ENCODE results near the gene TSHR. TPM values are rescaled to one million over a fixed set of nuclear protein-coding genes. Genes with fewer than 3 reads are reported as not detected.
"Not testable (repeated sequence)": the region's sequence is repeated elsewhere in the genome, so short reads cannot be mapped to it uniquely, and the experiment has no call there.

TSHR gene
- total RNA-seq, 4 donors from 2014 or later: not detected

DNA sequence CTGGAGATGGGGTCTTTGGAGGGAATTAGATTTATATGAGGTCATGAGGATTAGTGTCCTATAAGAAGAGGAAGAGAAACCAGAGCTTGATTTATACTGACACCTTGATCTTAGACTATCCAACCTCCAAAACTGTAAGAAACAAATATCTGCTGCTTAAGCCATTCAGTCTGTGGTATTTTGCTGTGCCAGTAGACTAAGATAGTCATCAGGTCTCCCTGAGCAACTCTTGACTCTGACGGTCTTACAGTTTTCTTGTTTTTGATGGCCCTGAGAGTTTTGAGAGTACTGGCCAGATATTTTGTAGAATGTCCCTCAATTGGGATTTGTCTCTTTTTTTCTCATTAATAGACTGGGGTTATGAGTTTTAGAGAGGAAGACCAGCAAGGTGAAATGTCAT lies 51.7 kb downstream of the TSHR start:
- H3K27me3 ChIP-seq: no peaks in the 10 kb centered on the region
- H3K9me3 ChIP-seq: no peaks in the 10 kb centered on the region
- TF ChIP-seq POLR2AphosphoS5 (IDR thresholded peaks at IDR 0.05): no peak
- TF ChIP-seq EP300 (IDR thresholded peaks at IDR 0.05): no peak
- TF ChIP-seq POLR2A (IDR thresholded peaks at IDR 0.05): no peak
- no peak for TF ChIP-seq CTCF (IDR thresholded peaks at IDR 0.05)
- H3K4me3 ChIP-seq: no peak overlapping the region
- H3K27ac ChIP-seq: no peak overlapping the region
- no peaks in the 10 kb centered on the region for H3K36me3 ChIP-seq
- no peaks in the 10 kb centered on the region for H3K4me1 ChIP-seq
- 71% methylated on average over 1 of the region's 1 CpG for WGBS
- no peak for DNase-seq (ENCODE audit: low spot score in 2 of 2)

GRCh38 chr14:81009346-81009745 lies 53.9 kb downstream of the TSHR start:
- TF ChIP-seq CTCF (IDR thresholded peaks at IDR 0.05) (no peak), EP300 (IDR thresholded peaks at IDR 0.05) (no peak), POLR2AphosphoS5 (IDR thresholded peaks at IDR 0.05) (no peak), POLR2A (IDR thresholded peaks at IDR 0.05) (no peak)
- no peak for DNase-seq (ENCODE audit: low spot score in 2 of 2)
- Histone ChIP-seq H3K4me3 (no peak overlapping the region), H3K27me3 (no peaks in the 10 kb centered on the region), H3K9me3 (no peaks in the 10 kb centered on the region), H3K4me1 (no peaks in the 10 kb centered on the region), H3K27ac (no peak overlapping the region), H3K36me3 (no peaks in the 10 kb centered on the region)
- 80% methylated on average over 2 of the region's 2 CpGs for WGBS

- H3K27ac ChIP-seq: no peak overlapping the region
- TF ChIP-seq POLR2AphosphoS5 (IDR thresholded peaks at IDR 0.05) (no peak), POLR2A (IDR thresholded peaks at IDR 0.05) (no peak), CTCF (IDR thresholded peaks at IDR 0.05) (no peak), EP300 (IDR thresholded peaks at IDR 0.05) (no peak)
These were observed 62.8 kb downstream of the TSHR start for GRCh38 chr14:81018251-81018650.

DNA sequence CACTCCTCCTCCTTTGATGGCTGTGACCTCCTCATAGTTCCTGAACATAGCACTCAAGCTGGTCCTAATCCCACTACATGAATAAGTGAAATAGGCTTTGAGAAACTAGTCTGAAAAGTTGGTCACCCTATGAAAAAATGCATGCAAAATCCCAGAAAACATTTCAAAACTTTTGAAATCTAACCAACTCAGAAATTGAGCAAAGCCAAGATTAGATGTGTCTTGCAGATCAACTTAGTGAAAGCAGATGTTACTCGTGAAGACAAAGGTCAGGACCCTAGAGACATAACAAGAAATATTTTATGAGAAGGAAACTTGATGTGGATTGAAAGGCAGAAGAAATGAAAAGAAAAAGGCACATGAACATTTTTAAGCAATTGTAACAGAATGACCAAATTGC lies 63.3 kb downstream of the TSHR start:
- H3K4me1 ChIP-seq: no peaks in the 10 kb centered on the region
- no peak for DNase-seq (ENCODE audit: low spot score in 2 of 2)
- 31% methylated on average over 1 of the region's 1 CpG for whole genome bisulfite sequencing

More at GRCh38 chr14:81018251-81018650, 62.8 kb downstream of the TSHR start:
- WGBS: 70% methylated on average over 3 of the region's 3 CpGs
- Histone ChIP-seq H3K4me3 (no peak overlapping the region), H3K27me3 (no peaks in the 10 kb centered on the region), H3K4me1 (no peaks in the 10 kb centered on the region), H3K36me3 (no peaks in the 10 kb centered on the region), H3K9me3 (no peaks in the 10 kb centered on the region)
- no peak for DNase-seq (ENCODE audit: low spot score in 2 of 2)

GRCh38 chr14:81019113-81019512 lies 63.7 kb downstream of the TSHR start:
- not testable (repeated sequence) for H3K4me3 ChIP-seq; H3K4me1 ChIP-seq; H3K9me3 ChIP-seq; DNase-seq (ENCODE audit: low spot score in 2 of 2); H3K27me3 ChIP-seq; H3K27ac ChIP-seq; H3K36me3 ChIP-seq
- 81% methylated on average over 2 of the region's 2 CpGs for WGBS

More for the DNA sequence above, 63.3 kb downstream of the TSHR start:
- TF ChIP-seq CTCF (IDR thresholded peaks at IDR 0.05) (no peak), POLR2A (IDR thresholded peaks at IDR 0.05) (no peak), EP300 (IDR thresholded peaks at IDR 0.05) (no peak), POLR2AphosphoS5 (IDR thresholded peaks at IDR 0.05) (no peak)
- no peaks in the 10 kb centered on the region for H3K27me3 ChIP-seq
- H3K9me3 ChIP-seq: no peaks in the 10 kb centered on the region
- no peaks in the 10 kb centered on the region for H3K36me3 ChIP-seq
- H3K4me3 ChIP-seq: no peak overlapping the region
- H3K27ac ChIP-seq: no peak overlapping the region

- H3K4me3 ChIP-seq: no peak overlapping the region
These were observed 67.8 kb downstream of the TSHR start for GRCh38 chr14:81023095-81023710.

More at GRCh38 chr14:81023095-81023710, 67.8 kb downstream of the TSHR start:
- Histone ChIP-seq H3K27ac (no peak overlapping the region), H3K36me3 (no peaks in the 10 kb centered on the region), H3K9me3 (no peaks in the 10 kb centered on the region), H3K4me1 (no peaks in the 10 kb centered on the region), H3K27me3 (no peaks in the 10 kb centered on the region)
- no peak for TF ChIP-seq POLR2A (IDR thresholded peaks at IDR 0.05)
- no peak for TF ChIP-seq POLR2AphosphoS5 (IDR thresholded peaks at IDR 0.05)
- TF ChIP-seq EP300 (IDR thresholded peaks at IDR 0.05): no peak
- TF ChIP-seq CTCF (IDR thresholded peaks at IDR 0.05): no peak
- DNase-seq (ENCODE audit: low spot score in 2 of 2): no peak

Measured in suprapubic skin (tissue), 4 donors.